Muscle layer of colon (tissue), 2 donors: ENCODE data around the gene RYR1.

ENCODE experiments used
- H3K27ac ChIP-seq: one replicate; pipeline ENCODE4 v1.7.0; 2013; ENCODE audit warnings: low read depth, mild to moderate bottlenecking, low read length, moderate library complexity
- H3K27me3 ChIP-seq, 2 donors: one replicate each; pipeline ENCODE4 v1.7.0; 2013; ENCODE audit warnings: low read length in 2 of 2, mild to moderate bottlenecking in 2 of 2; ENCODE audit not compliant: insufficient read depth in 2 of 2, control insufficient read depth in 1 of 2
- H3K36me3 ChIP-seq: one replicate; pipeline ENCODE4 v1.7.0; 2013; ENCODE audit warnings: mild to moderate bottlenecking, low read length; ENCODE audit not compliant: insufficient read depth
- H3K4me1 ChIP-seq: one replicate; pipeline ENCODE4 v1.7.0; 2013; ENCODE audit warnings: mild to moderate bottlenecking, low read length; ENCODE audit not compliant: insufficient read depth
- H3K4me3 ChIP-seq, 2 donors: one replicate each; pipeline ENCODE4 v1.7.0; 2013; ENCODE audit warnings: low read length in 2 of 2, low read depth in 1 of 2, mild to moderate bottlenecking in 1 of 2, moderate library complexity in 1 of 2
- H3K9ac ChIP-seq: one replicate; pipeline ENCODE4 v1.7.0; 2013; ENCODE audit warnings: low read length
- H3K9me3 ChIP-seq: one replicate; pipeline ENCODE4 v1.7.0; 2013; ENCODE audit warnings: mild to moderate bottlenecking, low read length
- donor health status: abdominal sarcoma.
- donor health status: Adenocarcinoma of cecum.

Gene RYR1

GRCh38 chr19:38389101-38389925 is 44.2 kb upstream of the RYR1 start:
- Histone ChIP-seq H3K27me3 (peaks cover 30 to 53% of the 10 kb centered on the region in 2 donors), H3K27ac (no peak overlapping the region)

GRCh38 chr19:38389957-38390924 is 43.2 kb upstream of the RYR1 start:
- Histone ChIP-seq H3K36me3 (peaks cover 2% of the 10 kb centered on the region), H3K4me3 (no peak overlapping the region), H3K27me3 (peaks cover 22 to 53% of the 10 kb centered on the region in 2 donors), H3K9me3 (no peaks in the 10 kb centered on the region), H3K27ac (no peak overlapping the region), H3K4me1 (peaks cover 15% of the 10 kb centered on the region), H3K9ac (no peak overlapping the region)

More at GRCh38 chr19:38389101-38389925, 44.2 kb upstream of the RYR1 start:
- H3K4me3 ChIP-seq: no peak overlapping the region
- H3K36me3 ChIP-seq: peaks cover 11% of the 10 kb centered on the region
- H3K9me3 ChIP-seq: no peaks in the 10 kb centered on the region
- H3K4me1 ChIP-seq: peaks cover 15% of the 10 kb centered on the region
- H3K9ac ChIP-seq: no peak overlapping the region

DNA sequence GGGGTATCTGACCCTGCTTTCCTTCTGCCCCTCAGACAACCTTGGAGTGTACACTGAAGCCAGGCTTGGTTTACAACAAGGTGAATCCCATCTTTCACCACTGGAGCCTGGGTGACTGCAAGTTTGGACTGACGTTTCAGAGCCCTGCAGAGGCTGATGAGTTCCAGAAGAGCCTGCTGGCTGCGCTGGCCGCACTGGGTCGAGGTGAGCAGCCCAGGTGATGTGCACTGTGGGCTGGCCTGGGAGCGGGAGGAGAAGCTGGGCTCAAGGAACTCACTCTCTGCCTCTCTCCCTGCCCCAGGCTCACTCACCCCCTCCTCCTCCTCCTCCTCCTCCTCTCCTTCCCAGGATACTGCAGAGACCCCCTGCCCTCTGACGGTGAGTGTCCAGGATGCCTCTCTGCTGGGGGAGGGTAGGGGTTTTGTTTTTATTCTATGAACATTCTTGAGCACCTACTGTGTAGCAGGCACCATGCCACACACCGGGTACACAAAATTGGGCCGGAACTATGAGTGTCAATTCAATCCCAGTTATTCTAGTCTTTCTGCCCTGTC is 41.5 kb upstream of the RYR1 start:
- H3K4me1 ChIP-seq: peaks cover 15% of the 10 kb centered on the region
- H3K27me3 ChIP-seq: peaks cover 23 to 46% of the 10 kb centered on the region in 2 donors
- H3K36me3 ChIP-seq: no peaks in the 10 kb centered on the region
- H3K4me3 ChIP-seq: no peak overlapping the region
- H3K27ac ChIP-seq: no peak overlapping the region
- no peaks in the 10 kb centered on the region for H3K9me3 ChIP-seq
- H3K9ac ChIP-seq: no peak overlapping the region

GRCh38 chr19:38392707-38393308 is 40.7 kb upstream of the RYR1 start:
- no peak overlapping the region for H3K9ac ChIP-seq
- H3K4me1 ChIP-seq: peaks cover 10% of the 10 kb centered on the region
- H3K4me3 ChIP-seq: no peak overlapping the region
- H3K36me3 ChIP-seq: no peaks in the 10 kb centered on the region
- H3K9me3 ChIP-seq: no peaks in the 10 kb centered on the region
- H3K27me3 ChIP-seq: peaks cover 25 to 46% of the 10 kb centered on the region in 2 donors
- H3K27ac ChIP-seq: no peak overlapping the region

DNA sequence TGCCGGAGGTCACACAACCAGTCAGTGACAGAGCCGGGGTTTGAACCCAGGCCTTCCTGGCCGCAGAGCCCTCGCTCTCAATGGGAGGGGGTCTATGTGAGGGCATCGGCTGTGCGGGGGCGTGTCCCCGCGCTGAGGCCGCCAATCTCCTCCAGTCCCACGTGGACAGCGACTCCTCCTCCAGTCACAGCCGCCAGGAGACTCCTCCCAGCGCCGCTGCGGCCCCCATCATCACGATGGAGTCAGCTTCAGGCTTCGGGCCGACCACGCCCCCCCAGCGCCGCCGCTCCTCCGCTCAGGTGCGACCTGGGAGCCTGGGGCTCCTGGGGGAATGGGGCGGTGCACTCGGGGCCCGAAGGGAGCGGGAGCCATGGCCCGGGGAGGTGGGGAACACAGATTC is 39.0 kb upstream of the RYR1 start:
- H3K4me3 ChIP-seq: no peak overlapping the region

GRCh38 chr19:38395381-38396114 is 37.9 kb upstream of the RYR1 start:
- no peaks in the 10 kb centered on the region for H3K4me1 ChIP-seq

More for the DNA sequence above, 39.0 kb upstream of the RYR1 start:
- no peaks in the 10 kb centered on the region for H3K36me3 ChIP-seq
- H3K27ac ChIP-seq: no peak overlapping the region
- H3K4me1 ChIP-seq: no peaks in the 10 kb centered on the region
- peaks cover 33 to 45% of the 10 kb centered on the region in 2 donors for H3K27me3 ChIP-seq
- no peak overlapping the region for H3K9ac ChIP-seq
- H3K9me3 ChIP-seq: no peaks in the 10 kb centered on the region

DNA sequence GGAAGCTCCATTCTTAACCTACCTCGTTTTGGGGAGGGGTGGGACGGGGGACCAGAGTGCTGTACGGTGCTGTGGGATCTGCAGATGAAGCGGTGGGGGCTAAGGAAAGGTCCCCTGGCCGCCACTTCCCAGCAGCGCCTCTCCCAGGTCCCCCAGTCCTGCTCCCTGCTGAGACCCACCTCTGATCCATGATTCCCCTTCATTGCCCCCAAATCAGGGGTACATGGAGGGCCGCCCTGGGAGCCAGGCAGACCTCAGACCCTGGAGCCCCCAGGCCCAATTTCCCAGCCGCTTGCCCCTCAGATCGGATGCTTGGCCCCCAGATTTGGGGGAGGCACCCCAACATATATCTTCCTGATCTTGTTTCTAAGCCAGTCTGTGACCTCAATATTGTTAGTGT is 34.4 kb upstream of the RYR1 start:
- Histone ChIP-seq H3K9ac (no peak overlapping the region), H3K4me3 (no peak overlapping the region), H3K27me3 (peaks cover 32 to 55% of the 10 kb centered on the region in 2 donors), H3K9me3 (no peaks in the 10 kb centered on the region), H3K36me3 (no peaks in the 10 kb centered on the region), H3K4me1 (peaks cover 2% of the 10 kb centered on the region), H3K27ac (no peak overlapping the region)

More at GRCh38 chr19:38395381-38396114, 37.9 kb upstream of the RYR1 start:
- Histone ChIP-seq H3K36me3 (no peaks in the 10 kb centered on the region), H3K27ac (no peak overlapping the region), H3K9ac (no peak overlapping the region), H3K27me3 (peaks cover 38 to 56% of the 10 kb centered on the region in 2 donors), H3K4me3 (no peak overlapping the region), H3K9me3 (no peaks in the 10 kb centered on the region)

DNA sequence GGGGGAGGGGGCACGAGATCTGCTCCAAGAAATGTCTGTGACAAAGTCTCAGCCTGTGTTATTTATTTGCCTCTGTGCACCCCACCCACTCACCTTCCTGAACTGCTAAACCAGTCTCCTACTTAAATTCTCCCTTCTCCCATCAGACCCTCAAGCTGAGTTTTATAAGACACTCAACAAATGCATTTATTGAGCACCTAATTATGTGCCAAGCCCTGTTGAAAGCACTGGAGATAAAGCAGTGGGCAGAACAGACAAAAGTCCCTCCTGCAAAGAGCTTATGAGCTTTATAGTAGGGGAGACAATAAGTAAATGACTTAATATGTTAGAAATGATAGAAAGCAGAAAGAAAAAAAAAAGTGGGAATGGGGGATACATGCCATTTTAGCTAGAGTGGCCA is 34.0 kb upstream of the RYR1 start:
- Histone ChIP-seq H3K36me3 (no peaks in the 10 kb centered on the region), H3K9ac (no peak overlapping the region), H3K27me3 (peaks cover 29 to 50% of the 10 kb centered on the region in 2 donors), H3K4me3 (no peak overlapping the region), H3K9me3 (no peaks in the 10 kb centered on the region), H3K27ac (no peak overlapping the region), H3K4me1 (peaks cover 5% of the 10 kb centered on the region)

- H3K9ac ChIP-seq: no peak overlapping the region
- H3K36me3 ChIP-seq: peaks cover 7% of the 10 kb centered on the region
- H3K4me3 ChIP-seq: no peak overlapping the region
- no peaks in the 10 kb centered on the region for H3K9me3 ChIP-seq
- H3K27ac ChIP-seq: no peak overlapping the region
- H3K27me3 ChIP-seq: peaks cover 29 to 43% of the 10 kb centered on the region in 2 donors
- H3K4me1 ChIP-seq: peaks cover 5% of the 10 kb centered on the region
Measured at GRCh38 chr19:38400361-38400760, 33.1 kb upstream of the RYR1 start.

DNA sequence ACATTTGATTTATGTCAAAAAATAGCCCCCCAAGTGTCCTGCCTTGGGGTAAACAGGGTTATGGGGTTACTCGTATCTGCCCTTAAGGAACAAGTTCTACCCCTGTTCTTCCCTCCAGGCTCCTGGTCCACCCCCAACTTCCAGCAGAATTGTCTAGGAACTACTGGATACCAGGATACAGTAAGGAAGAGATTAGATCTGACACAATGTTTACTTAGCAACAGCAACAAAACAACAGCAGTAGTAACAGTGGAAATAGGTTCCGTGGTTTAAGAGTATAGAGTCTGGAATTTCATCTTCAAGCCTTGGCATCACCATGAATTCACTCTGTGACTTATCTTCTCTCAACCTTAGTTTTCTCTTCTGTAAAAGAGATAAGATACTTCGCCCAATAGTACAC is 32.3 kb upstream of the RYR1 start:
- H3K36me3 ChIP-seq: peaks cover 8% of the 10 kb centered on the region
- H3K9me3 ChIP-seq: no peaks in the 10 kb centered on the region
- H3K4me3 ChIP-seq: no peak overlapping the region
- H3K9ac ChIP-seq: no peak overlapping the region
- peaks cover 29 to 41% of the 10 kb centered on the region in 2 donors for H3K27me3 ChIP-seq
- no peak overlapping the region for H3K27ac ChIP-seq
- peaks cover 5% of the 10 kb centered on the region for H3K4me1 ChIP-seq
